ENCODE results near the gene ZNF827.

Gene ZNF827

DNA sequence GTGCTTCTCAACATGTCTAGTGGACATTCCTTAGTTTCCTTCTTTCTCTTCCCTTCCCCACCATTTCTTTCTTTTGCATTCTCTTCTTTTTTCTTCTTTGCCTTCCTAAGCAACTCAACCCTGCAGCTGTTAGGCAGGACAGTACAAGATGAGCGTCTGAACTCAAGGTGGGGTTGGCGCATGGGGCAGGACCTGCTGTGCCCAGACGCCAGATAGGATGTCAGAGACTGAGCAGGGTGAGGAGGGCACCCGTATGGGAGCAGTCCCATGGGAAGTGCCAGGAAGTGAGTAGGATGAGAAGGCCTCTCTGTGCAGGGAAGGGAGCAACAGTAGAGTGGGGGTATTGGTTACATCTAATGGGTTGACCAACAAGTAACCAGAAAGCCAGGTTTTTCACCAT, 38.1 kb upstream of the ZNF827 start:
- Histone ChIP-seq H3K4ac (ENCODE audit: low read depth in 1 of 2, low read length in 2 of 2) (no peak overlapping the region), H2BK5ac (ENCODE audit: low read depth, low read length, poor library complexity, severe bottlenecking) (no peak overlapping the region), H3K9ac (ENCODE audit: low read length) (no peak overlapping the region), H2AFZ (ENCODE audit: low read depth, low read length) (no peak overlapping the region), H3K27me3 (ENCODE audit: control insufficient read depth in 1 of 2, insufficient read depth in 1 of 2, low read length in 2 of 2) (no peaks in the 10 kb centered on the region), H3K27ac (ENCODE audit: low read length, poor library complexity, severe bottlenecking) (no peak overlapping the region), H4K8ac (ENCODE audit: low read length) (no peak overlapping the region), H3K4me3 (ENCODE audit: insufficient read depth in 1 of 2, low read depth in 1 of 2, low read length in 2 of 2) (no peak overlapping the region), H3K79me1 (replicated peaks; ENCODE audit: low read length, poor library complexity, severe bottlenecking) (no peaks in the 10 kb centered on the region), H3K18ac (ENCODE audit: low read depth in 1 of 2, low read length in 2 of 2) (no peak overlapping the region), H3K36me3 (ENCODE audit: control insufficient read depth in 1 of 2, insufficient read depth in 2 of 2, low read depth in 1 of 2, low read length in 2 of 2) (no peaks in the 10 kb centered on the region), H3K23ac (ENCODE audit: low read length in 2 of 2) (peak overlapping the region in 1 of 2 experiments; percentile 66), H2AK5ac (ENCODE audit: low read length, severe bottlenecking) (no peak overlapping the region), H3K4me2 (ENCODE audit: low read length, poor library complexity, severe bottlenecking) (no peak overlapping the region), H2BK15ac (ENCODE audit: low read depth, poor library complexity, severe bottlenecking) (no peak overlapping the region), H2BK12ac (ENCODE audit: low read length in 2 of 2) (no peak overlapping the region), H3K4me1 (ENCODE audit: control insufficient read depth, insufficient read depth, low read depth, low read length) (no peaks in the 10 kb centered on the region), H4K91ac (ENCODE audit: low read length) (no peak overlapping the region), H2BK120ac (ENCODE audit: low read depth, low read length) (no peak overlapping the region), H3K14ac (ENCODE audit: low read length in 2 of 2) (no peak overlapping the region), H3K9me3 (ENCODE audit: control insufficient read depth, low read length) (no peaks in the 10 kb centered on the region)
- DNase-seq: no peak
- 73% methylated on average over 4 of the region's 4 CpGs for WGBS

DNA sequence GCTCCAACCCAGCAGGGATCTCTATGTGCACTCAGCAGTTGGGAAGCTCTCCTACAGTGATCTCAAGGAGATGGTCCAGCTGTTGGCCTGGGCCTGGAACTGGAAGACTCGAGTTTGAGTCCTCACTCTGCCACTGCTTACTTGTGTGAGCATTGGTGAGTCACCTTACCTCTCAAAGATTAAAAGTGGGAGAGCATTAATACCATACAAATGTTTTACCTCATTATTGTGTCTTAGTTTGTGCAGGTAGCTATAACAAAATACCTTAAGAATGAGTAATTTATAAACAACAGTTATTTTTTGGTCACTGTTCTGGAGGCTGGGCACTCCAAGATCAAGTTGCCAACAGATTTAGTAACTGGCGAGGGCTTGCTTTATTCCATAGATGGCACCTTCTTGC, 21.4 kb upstream of the ZNF827 start:
- Histone ChIP-seq H3K4me3 (ENCODE audit: insufficient read depth in 1 of 2, low read depth in 1 of 2, low read length in 2 of 2) (no peak overlapping the region), H3K23ac (ENCODE audit: low read length in 2 of 2) (no peak overlapping the region), H3K9ac (ENCODE audit: low read length) (no peak overlapping the region), H2BK120ac (ENCODE audit: low read depth, low read length) (no peak overlapping the region), H3K27ac (ENCODE audit: low read length, poor library complexity, severe bottlenecking) (no peak overlapping the region), H4K91ac (ENCODE audit: low read length) (no peak overlapping the region), H3K18ac (ENCODE audit: low read depth in 1 of 2, low read length in 2 of 2) (no peak overlapping the region), H3K27me3 (ENCODE audit: control insufficient read depth in 1 of 2, insufficient read depth in 1 of 2, low read length in 2 of 2) (no peaks in the 10 kb centered on the region), H3K9me3 (ENCODE audit: control insufficient read depth, low read length) (no peaks in the 10 kb centered on the region), H2BK12ac (ENCODE audit: low read length in 2 of 2) (no peak overlapping the region), H4K8ac (ENCODE audit: low read length) (no peak overlapping the region), H2BK15ac (ENCODE audit: low read depth, poor library complexity, severe bottlenecking) (no peak overlapping the region), H3K36me3 (ENCODE audit: control insufficient read depth in 1 of 2, insufficient read depth in 2 of 2, low read depth in 1 of 2, low read length in 2 of 2) (no peaks in the 10 kb centered on the region), H3K79me1 (replicated peaks; ENCODE audit: low read length, poor library complexity, severe bottlenecking) (no peaks in the 10 kb centered on the region), H2AFZ (ENCODE audit: low read depth, low read length) (no peak overlapping the region), H3K14ac (ENCODE audit: low read length in 2 of 2) (no peak overlapping the region), H2AK5ac (ENCODE audit: low read length, severe bottlenecking) (no peak overlapping the region), H3K4me2 (ENCODE audit: low read length, poor library complexity, severe bottlenecking) (no peak overlapping the region), H2BK5ac (ENCODE audit: low read depth, low read length, poor library complexity, severe bottlenecking) (no peak overlapping the region), H3K4ac (ENCODE audit: low read depth in 1 of 2, low read length in 2 of 2) (no peak overlapping the region), H3K4me1 (ENCODE audit: control insufficient read depth, insufficient read depth, low read depth, low read length) (peaks cover under 1% of the 10 kb centered on the region)
- 79% methylated on average over 2 of the region's 2 CpGs for WGBS
- DNase-seq: no peak

DNA sequence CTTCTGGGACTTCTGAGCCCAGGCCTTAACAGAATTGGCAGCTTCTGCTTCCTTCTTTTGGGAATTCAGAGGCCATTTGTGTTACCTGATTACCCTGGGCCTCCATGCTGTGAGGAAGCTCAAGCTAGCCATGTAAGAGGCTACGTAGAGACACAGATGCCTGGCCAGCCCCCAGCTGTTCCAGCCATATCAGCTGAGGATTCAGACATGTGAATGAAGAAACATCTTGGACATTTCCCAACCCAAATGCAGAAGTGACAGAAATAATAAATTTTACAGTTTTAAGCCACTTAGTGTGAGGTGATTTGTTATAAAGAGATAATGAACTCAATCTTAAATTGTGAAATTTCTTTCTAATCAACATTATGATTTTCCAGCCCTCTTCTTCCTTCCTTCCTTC, 18.7 kb upstream of the ZNF827 start:
- Histone ChIP-seq H4K91ac (ENCODE audit: low read length) (no peak overlapping the region), H3K23ac (ENCODE audit: low read length in 2 of 2) (no peak overlapping the region), H2BK15ac (ENCODE audit: low read depth, poor library complexity, severe bottlenecking) (no peak overlapping the region), H2BK12ac (ENCODE audit: low read length in 2 of 2) (no peak overlapping the region), H2AK5ac (ENCODE audit: low read length, severe bottlenecking) (no peak overlapping the region), H3K27ac (ENCODE audit: low read length, poor library complexity, severe bottlenecking) (no peak overlapping the region), H3K14ac (ENCODE audit: low read length in 2 of 2) (no peak overlapping the region), H3K4ac (ENCODE audit: low read depth in 1 of 2, low read length in 2 of 2) (no peak overlapping the region), H2BK5ac (ENCODE audit: low read depth, low read length, poor library complexity, severe bottlenecking) (no peak overlapping the region), H3K36me3 (ENCODE audit: control insufficient read depth in 1 of 2, insufficient read depth in 2 of 2, low read depth in 1 of 2, low read length in 2 of 2) (no peaks in the 10 kb centered on the region), H3K9ac (ENCODE audit: low read length) (no peak overlapping the region), H3K9me3 (ENCODE audit: control insufficient read depth, low read length) (no peaks in the 10 kb centered on the region), H2BK120ac (ENCODE audit: low read depth, low read length) (no peak overlapping the region), H2AFZ (ENCODE audit: low read depth, low read length) (no peak overlapping the region), H3K79me1 (replicated peaks; ENCODE audit: low read length, poor library complexity, severe bottlenecking) (no peaks in the 10 kb centered on the region), H3K18ac (ENCODE audit: low read depth in 1 of 2, low read length in 2 of 2) (no peak overlapping the region), H3K27me3 (ENCODE audit: control insufficient read depth in 1 of 2, insufficient read depth in 1 of 2, low read length in 2 of 2) (no peaks in the 10 kb centered on the region), H3K4me2 (ENCODE audit: low read length, poor library complexity, severe bottlenecking) (no peak overlapping the region), H4K8ac (ENCODE audit: low read length) (no peak overlapping the region), H3K4me3 (ENCODE audit: insufficient read depth in 1 of 2, low read depth in 1 of 2, low read length in 2 of 2) (no peak overlapping the region), H3K4me1 (ENCODE audit: control insufficient read depth, insufficient read depth, low read depth, low read length) (peaks cover 4% of the 10 kb centered on the region)
- DNase-seq: no peak
- 75% methylated on average over 1 of the region's 1 CpG for WGBS

DNA sequence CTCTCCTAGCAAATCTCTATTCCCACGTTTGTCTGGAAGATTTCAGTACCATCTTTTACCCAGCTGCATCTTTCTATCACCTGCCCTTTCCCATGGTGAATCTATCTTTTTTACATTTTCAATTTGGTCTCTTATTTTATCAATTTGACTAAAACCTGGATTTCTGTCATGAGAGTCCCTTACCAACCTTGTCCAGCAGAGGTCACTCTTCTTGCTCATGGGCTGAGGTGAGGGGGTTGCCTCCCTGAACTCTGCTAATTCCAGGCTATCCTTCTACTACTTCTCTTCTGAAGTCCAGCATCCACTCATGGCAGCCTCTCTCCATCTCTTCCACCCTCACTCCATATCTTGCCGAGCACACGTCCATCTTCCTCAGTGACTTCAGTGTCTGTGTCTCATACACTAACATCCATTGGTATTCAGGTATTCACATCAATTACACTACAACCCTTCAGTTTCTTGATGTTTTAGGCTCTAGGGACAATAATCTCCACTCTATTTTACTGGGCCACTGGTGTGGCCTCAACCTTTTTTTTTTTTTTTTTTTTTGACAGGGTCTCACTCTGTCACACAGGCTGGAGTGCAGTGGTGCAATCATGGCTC, 17.8 kb upstream of the ZNF827 start:
- no peaks in the 10 kb centered on the region for H3K36me3 ChIP-seq (ENCODE audit: control insufficient read depth in 1 of 2, insufficient read depth in 2 of 2, low read depth in 1 of 2, low read length in 2 of 2)
- H3K79me1 ChIP-seq (replicated peaks; ENCODE audit: low read length, poor library complexity, severe bottlenecking): no peaks in the 10 kb centered on the region
- no peaks in the 10 kb centered on the region for H3K9me3 ChIP-seq (ENCODE audit: control insufficient read depth, low read length)
- H3K4me1 ChIP-seq (ENCODE audit: control insufficient read depth, insufficient read depth, low read depth, low read length): peaks cover 4% of the 10 kb centered on the region
- no peak overlapping the region for H2BK5ac ChIP-seq (ENCODE audit: low read depth, low read length, poor library complexity, severe bottlenecking)
- H2BK120ac ChIP-seq (ENCODE audit: low read depth, low read length): no peak overlapping the region
- no peak overlapping the region for H2BK12ac ChIP-seq (ENCODE audit: low read length in 2 of 2)
- no peaks in the 10 kb centered on the region for H3K27me3 ChIP-seq (ENCODE audit: control insufficient read depth in 1 of 2, insufficient read depth in 1 of 2, low read length in 2 of 2)
- no peak overlapping the region for H4K8ac ChIP-seq (ENCODE audit: low read length)
- no peak overlapping the region for H3K18ac ChIP-seq (ENCODE audit: low read depth in 1 of 2, low read length in 2 of 2)
- no peak overlapping the region for H3K23ac ChIP-seq (ENCODE audit: low read length in 2 of 2)
- H3K4me3 ChIP-seq (ENCODE audit: insufficient read depth in 1 of 2, low read depth in 1 of 2, low read length in 2 of 2): no peak overlapping the region
- DNase-seq: peak; percentile 49
- H2AFZ ChIP-seq (ENCODE audit: low read depth, low read length): no peak overlapping the region
- H3K9ac ChIP-seq (ENCODE audit: low read length): no peak overlapping the region
- H3K27ac ChIP-seq (ENCODE audit: low read length, poor library complexity, severe bottlenecking): no peak overlapping the region
- H3K4me2 ChIP-seq (ENCODE audit: low read length, poor library complexity, severe bottlenecking): no peak overlapping the region
- 40% methylated on average over 3 of the region's 3 CpGs for WGBS
- no peak overlapping the region for H2AK5ac ChIP-seq (ENCODE audit: low read length, severe bottlenecking)
- H4K91ac ChIP-seq (ENCODE audit: low read length): no peak overlapping the region
- H3K4ac ChIP-seq (ENCODE audit: low read depth in 1 of 2, low read length in 2 of 2): no peak overlapping the region
- H2BK15ac ChIP-seq (ENCODE audit: low read depth, poor library complexity, severe bottlenecking): no peak overlapping the region
- no peak overlapping the region for H3K14ac ChIP-seq (ENCODE audit: low read length in 2 of 2)
